GM12878 (cell line): ENCODE data around the gene UGT1A6. TPM values are rescaled to one million over a fixed set of nuclear protein-coding genes. Genes with fewer than 3 reads are reported as not detected.

ENCODE experiments used
- ESRRA ChIP-seq: IDR thresholded peaks from 2 replicates; pipeline ENCODE4 v1.6.1; 2012; ENCODE audit warnings: mild to moderate bottlenecking, low read length, improper control_type of control experiment
- EZH2 ChIP-seq: IDR thresholded peaks from 2 replicates; pipeline ENCODE4 v1.6.1; 2012; ENCODE audit warnings: low read depth, mild to moderate bottlenecking, control low read depth, inconsistent platforms, low read length, borderline replicate concordance; ENCODE audit not compliant: control insufficient read depth
- MEF2A ChIP-seq: IDR thresholded peaks from 2 replicates; pipeline ENCODE4 v1.6.1; 2011; ENCODE audit warnings: low read depth, mild to moderate bottlenecking, low read length, moderate library complexity; ENCODE audit not compliant: insufficient read depth
- RELA ChIP-seq: fragments of 450-650 bp; IDR thresholded peaks from 2 replicates; pipeline ENCODE4 v1.8.0; 2014; ENCODE audit warnings: borderline replicate concordance; ENCODE audit not compliant: partially characterized antibody
- SPI1 ChIP-seq: IDR thresholded peaks from 2 replicates; pipeline ENCODE4 v1.6.1; 2011; ENCODE audit warnings: low read depth, mild to moderate bottlenecking, low read length, moderate library complexity, borderline replicate concordance; ENCODE audit not compliant: insufficient read depth
- ZNF592 ChIP-seq: fragments of 450-650 bp; IDR thresholded peaks from 2 replicates; pipeline ENCODE4 v1.6.1; 2017; ENCODE audit warnings: mild to moderate bottlenecking, moderate library complexity
- polyA plus RNA-seq, 11 experiments: library from polyadenylated mRNA; depleted of rRNA in 4 of 11; unstranded in 6 of 11; stranded (reverse) in 5 of 11; fragments of >200 nt; fragmentation: Nextera tagmentation in 4 of 11; fragmentation: Illumina TruSeq in 1 of 11; extraction: Ambion mirVana in 4 of 11; extraction: Trizol in 1 of 11; gene quantifications; 1 replicate in 1 of 11; 2 replicates in 10 of 11; pipeline versions ENCODE4 v1.2.1 to v1.2.3, GENCODE V29; 2011 to 2016; ENCODE audit warnings: inconsistent platforms in 2 of 11, missing spikeins in 2 of 11, low read depth in 1 of 11
- total RNA-seq, 4 experiments: library from RNA; depleted of rRNA in 3 of 4; stranded (reverse); fragments of >200 nt in 3 of 4; fragmentation: Illumina TruSeq in 1 of 4; extraction: Trizol in 1 of 4; gene quantifications; 2 replicates each; pipeline versions ENCODE4 v1.2.1 to v1.2.3, GENCODE V29; 2013 to 2021
- TF ChIP-seq, protein P1 (sequence below): fragments of 450-650 bp; IDR thresholded peaks from 2 replicates; pipeline ENCODE4 v1.6.1; 2017; ENCODE audit warnings: antibody characterized with exemption, mild to moderate bottlenecking, moderate library complexity

UGT1A6 gene
- total and polyA plus RNA-seq, 10 of the 15 experiments (the other 5 are each of a cell fraction or from before 2014, with no cell fraction given): not detected

- TF ChIP-seq ESRRA (no peak), SPI1 (no peak), MEF2A (no peak), EZH2 (no peak), RELA (no peak), ZNF592 (no peak)
- TF ChIP-seq, protein P1, sequence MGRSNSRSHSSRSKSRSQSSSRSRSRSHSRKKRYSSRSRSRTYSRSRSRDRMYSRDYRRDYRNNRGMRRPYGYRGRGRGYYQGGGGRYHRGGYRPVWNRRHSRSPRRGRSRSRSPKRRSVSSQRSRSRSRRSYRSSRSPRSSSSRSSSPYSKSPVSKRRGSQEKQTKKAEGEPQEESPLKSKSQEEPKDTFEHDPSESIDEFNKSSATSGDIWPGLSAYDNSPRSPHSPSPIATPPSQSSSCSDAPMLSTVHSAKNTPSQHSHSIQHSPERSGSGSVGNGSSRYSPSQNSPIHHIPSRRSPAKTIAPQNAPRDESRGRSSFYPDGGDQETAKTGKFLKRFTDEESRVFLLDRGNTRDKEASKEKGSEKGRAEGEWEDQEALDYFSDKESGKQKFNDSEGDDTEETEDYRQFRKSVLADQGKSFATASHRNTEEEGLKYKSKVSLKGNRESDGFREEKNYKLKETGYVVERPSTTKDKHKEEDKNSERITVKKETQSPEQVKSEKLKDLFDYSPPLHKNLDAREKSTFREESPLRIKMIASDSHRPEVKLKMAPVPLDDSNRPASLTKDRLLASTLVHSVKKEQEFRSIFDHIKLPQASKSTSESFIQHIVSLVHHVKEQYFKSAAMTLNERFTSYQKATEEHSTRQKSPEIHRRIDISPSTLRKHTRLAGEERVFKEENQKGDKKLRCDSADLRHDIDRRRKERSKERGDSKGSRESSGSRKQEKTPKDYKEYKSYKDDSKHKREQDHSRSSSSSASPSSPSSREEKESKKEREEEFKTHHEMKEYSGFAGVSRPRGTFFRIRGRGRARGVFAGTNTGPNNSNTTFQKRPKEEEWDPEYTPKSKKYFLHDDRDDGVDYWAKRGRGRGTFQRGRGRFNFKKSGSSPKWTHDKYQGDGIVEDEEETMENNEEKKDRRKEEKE: no peak
These were observed 98.6 kb downstream of the UGT1A6 start (continued) for GRCh38 chr2:233791151-233791882.
